A549 (cell line): ENCODE data around the gene TPM4.

Experiments used
- BHLHE40 ChIP-seq: IDR thresholded peaks from 2 replicates; pipeline ENCODE4 v1.6.1; 2012; ENCODE audit warnings: low read depth, low read length, inconsistent platforms
- EP300 ChIP-seq, 2 experiments: fragments of >200 bp; sonication (Bioruptor Twin); formaldehyde crosslinking; IDR thresholded peaks; 2 replicates in 1 of 2; 3 replicates in 1 of 2; pipeline ENCODE4 v1.6.1; 2016 to 2017
- FOSL2 ChIP-seq, 2 experiments: fragments of 450-650 bp in 1 of 2; fragments of >200 bp in 1 of 2; sonication (Bioruptor Twin) in 1 of 2; formaldehyde crosslinking; IDR thresholded peaks; 2 replicates each; pipeline versions ENCODE4 v1.5.0 to v1.6.1; 2016 to 2020; ENCODE audit warnings: mild to moderate bottlenecking in 1 of 2, moderate library complexity in 1 of 2
- KDM1A ChIP-seq: fragments of 200-600 bp; sonication (generic); IDR thresholded peaks from 2 replicates; pipeline ENCODE4 v1.6.1; 2016; ENCODE audit warnings: low read depth, mild to moderate bottlenecking
- MYC ChIP-seq: IDR thresholded peaks from 2 replicates; pipeline ENCODE4 v1.6.1; 2012; ENCODE audit warnings: mild to moderate bottlenecking, inconsistent platforms, low read length, improper control_type of control experiment, borderline replicate concordance
- POLR2A ChIP-seq: IDR thresholded peaks from 2 replicates; pipeline ENCODE4 v1.6.1; 2012; ENCODE audit warnings: mild to moderate bottlenecking, low read length
- RAD21 ChIP-seq, 2 experiments: fragments of >200 bp in 1 of 2; sonication (Bioruptor Twin) in 1 of 2; formaldehyde crosslinking in 1 of 2; IDR thresholded peaks in 1 of 2; conservative IDR thresholded peaks in 1 of 2; 2 replicates in 1 of 2; 3 replicates in 1 of 2; pipeline ENCODE4 v1.6.1; 2012 to 2018; ENCODE audit warnings: inconsistent platforms in 1 of 2
- SMC3 ChIP-seq: fragments of >200 bp; sonication (Bioruptor Twin); formaldehyde crosslinking; IDR thresholded peaks from 3 replicates; pipeline ENCODE4 v1.6.1; 2018; ENCODE audit warnings: inconsistent platforms
- TF ChIP-seq, protein P1 (sequence below): fragments of >200 bp; sonication (Bioruptor Twin); formaldehyde crosslinking; IDR thresholded peaks from 3 replicates; pipeline ENCODE4 v1.5.1; 2016
- TF ChIP-seq, protein P2 (sequence below): fragments of 200-600 bp; sonication (generic); IDR thresholded peaks from 2 replicates; pipeline ENCODE4 v1.6.1; 2016; ENCODE audit warnings: antibody characterized with exemption, mild to moderate bottlenecking, moderate library complexity
- TF ChIP-seq, protein P3 (sequence below): fragments of 450-650 bp; IDR thresholded peaks from 2 replicates; pipeline ENCODE4 v1.6.1; 2014; ENCODE audit warnings: antibody characterized with exemption
- TF ChIP-seq, protein P4 (sequence below): fragments of 150-350 bp; IDR thresholded peaks from 2 replicates; pipeline ENCODE4 v1.6.1; 2014; ENCODE audit warnings: low read depth, mild to moderate bottlenecking, low read length
- TF ChIP-seq, protein P5 (sequence below): IDR thresholded peaks from 2 replicates; pipeline ENCODE4 v1.6.1; 2012

DNA sequence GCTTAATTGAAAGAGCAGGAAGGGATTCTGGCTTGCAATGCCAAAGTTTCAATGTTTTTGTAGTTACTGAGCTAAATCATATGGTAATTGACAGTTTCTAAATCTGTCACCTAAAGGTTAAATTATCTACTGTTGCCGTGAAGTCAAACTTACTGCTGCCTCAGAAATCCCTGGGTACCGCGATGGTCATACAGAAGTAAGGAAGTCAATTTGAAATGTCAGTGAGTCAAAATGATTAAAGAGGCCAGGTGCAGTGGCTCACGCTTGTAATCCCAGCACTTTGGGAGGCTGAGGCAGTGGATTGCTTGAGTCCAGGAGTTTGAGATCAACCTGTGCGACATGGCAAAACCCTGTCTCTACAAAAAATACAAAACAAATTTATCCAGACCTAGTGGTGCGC is 48.8 kb upstream of the TPM4 start:
- TF ChIP-seq RAD21 (conservative IDR thresholded peaks at IDR 0.05 in 1 of 2, IDR thresholded peaks at IDR 0.05 in 1 of 2) (no peak), EP300 (IDR thresholded peaks at IDR 0.05) (no peak), BHLHE40 (no peak), FOSL2 (IDR thresholded peaks at IDR 0.05) (no peak), FOSL2 (CRISPR knock-in tag; IDR thresholded peaks at IDR 0.05) (no peak), KDM1A (no peak), POLR2A (no peak), SMC3 (no peak), MYC (no peak)
- TF ChIP-seq, protein P1, sequence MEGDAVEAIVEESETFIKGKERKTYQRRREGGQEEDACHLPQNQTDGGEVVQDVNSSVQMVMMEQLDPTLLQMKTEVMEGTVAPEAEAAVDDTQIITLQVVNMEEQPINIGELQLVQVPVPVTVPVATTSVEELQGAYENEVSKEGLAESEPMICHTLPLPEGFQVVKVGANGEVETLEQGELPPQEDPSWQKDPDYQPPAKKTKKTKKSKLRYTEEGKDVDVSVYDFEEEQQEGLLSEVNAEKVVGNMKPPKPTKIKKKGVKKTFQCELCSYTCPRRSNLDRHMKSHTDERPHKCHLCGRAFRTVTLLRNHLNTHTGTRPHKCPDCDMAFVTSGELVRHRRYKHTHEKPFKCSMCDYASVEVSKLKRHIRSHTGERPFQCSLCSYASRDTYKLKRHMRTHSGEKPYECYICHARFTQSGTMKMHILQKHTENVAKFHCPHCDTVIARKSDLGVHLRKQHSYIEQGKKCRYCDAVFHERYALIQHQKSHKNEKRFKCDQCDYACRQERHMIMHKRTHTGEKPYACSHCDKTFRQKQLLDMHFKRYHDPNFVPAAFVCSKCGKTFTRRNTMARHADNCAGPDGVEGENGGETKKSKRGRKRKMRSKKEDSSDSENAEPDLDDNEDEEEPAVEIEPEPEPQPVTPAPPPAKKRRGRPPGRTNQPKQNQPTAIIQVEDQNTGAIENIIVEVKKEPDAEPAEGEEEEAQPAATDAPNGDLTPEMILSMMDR = no peak
- TF ChIP-seq, protein P2, sequence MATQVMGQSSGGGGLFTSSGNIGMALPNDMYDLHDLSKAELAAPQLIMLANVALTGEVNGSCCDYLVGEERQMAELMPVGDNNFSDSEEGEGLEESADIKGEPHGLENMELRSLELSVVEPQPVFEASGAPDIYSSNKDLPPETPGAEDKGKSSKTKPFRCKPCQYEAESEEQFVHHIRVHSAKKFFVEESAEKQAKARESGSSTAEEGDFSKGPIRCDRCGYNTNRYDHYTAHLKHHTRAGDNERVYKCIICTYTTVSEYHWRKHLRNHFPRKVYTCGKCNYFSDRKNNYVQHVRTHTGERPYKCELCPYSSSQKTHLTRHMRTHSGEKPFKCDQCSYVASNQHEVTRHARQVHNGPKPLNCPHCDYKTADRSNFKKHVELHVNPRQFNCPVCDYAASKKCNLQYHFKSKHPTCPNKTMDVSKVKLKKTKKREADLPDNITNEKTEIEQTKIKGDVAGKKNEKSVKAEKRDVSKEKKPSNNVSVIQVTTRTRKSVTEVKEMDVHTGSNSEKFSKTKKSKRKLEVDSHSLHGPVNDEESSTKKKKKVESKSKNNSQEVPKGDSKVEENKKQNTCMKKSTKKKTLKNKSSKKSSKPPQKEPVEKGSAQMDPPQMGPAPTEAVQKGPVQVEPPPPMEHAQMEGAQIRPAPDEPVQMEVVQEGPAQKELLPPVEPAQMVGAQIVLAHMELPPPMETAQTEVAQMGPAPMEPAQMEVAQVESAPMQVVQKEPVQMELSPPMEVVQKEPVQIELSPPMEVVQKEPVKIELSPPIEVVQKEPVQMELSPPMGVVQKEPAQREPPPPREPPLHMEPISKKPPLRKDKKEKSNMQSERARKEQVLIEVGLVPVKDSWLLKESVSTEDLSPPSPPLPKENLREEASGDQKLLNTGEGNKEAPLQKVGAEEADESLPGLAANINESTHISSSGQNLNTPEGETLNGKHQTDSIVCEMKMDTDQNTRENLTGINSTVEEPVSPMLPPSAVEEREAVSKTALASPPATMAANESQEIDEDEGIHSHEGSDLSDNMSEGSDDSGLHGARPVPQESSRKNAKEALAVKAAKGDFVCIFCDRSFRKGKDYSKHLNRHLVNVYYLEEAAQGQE = no peak
- TF ChIP-seq, protein P3, sequence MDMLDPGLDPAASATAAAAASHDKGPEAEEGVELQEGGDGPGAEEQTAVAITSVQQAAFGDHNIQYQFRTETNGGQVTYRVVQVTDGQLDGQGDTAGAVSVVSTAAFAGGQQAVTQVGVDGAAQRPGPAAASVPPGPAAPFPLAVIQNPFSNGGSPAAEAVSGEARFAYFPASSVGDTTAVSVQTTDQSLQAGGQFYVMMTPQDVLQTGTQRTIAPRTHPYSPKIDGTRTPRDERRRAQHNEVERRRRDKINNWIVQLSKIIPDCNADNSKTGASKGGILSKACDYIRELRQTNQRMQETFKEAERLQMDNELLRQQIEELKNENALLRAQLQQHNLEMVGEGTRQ = no peak
- TF ChIP-seq, protein P4, sequence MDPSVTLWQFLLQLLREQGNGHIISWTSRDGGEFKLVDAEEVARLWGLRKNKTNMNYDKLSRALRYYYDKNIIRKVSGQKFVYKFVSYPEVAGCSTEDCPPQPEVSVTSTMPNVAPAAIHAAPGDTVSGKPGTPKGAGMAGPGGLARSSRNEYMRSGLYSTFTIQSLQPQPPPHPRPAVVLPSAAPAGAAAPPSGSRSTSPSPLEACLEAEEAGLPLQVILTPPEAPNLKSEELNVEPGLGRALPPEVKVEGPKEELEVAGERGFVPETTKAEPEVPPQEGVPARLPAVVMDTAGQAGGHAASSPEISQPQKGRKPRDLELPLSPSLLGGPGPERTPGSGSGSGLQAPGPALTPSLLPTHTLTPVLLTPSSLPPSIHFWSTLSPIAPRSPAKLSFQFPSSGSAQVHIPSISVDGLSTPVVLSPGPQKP = no peak
- TF ChIP-seq, protein P5, sequence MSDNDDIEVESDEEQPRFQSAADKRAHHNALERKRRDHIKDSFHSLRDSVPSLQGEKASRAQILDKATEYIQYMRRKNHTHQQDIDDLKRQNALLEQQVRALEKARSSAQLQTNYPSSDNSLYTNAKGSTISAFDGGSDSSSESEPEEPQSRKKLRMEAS = no peak
